Activated T-helper 1 cell treated with Interleukin-2 at 50 U/mL for 16 hours (primary cell): ENCODE results near the gene KDSR.

Experiments used
- DNase-seq: peaks from one replicate; pipeline ENCODE4 v3.0.0-alpha.2; 2020; ENCODE audit warnings: low read depth

The KDSR gene

DNA sequence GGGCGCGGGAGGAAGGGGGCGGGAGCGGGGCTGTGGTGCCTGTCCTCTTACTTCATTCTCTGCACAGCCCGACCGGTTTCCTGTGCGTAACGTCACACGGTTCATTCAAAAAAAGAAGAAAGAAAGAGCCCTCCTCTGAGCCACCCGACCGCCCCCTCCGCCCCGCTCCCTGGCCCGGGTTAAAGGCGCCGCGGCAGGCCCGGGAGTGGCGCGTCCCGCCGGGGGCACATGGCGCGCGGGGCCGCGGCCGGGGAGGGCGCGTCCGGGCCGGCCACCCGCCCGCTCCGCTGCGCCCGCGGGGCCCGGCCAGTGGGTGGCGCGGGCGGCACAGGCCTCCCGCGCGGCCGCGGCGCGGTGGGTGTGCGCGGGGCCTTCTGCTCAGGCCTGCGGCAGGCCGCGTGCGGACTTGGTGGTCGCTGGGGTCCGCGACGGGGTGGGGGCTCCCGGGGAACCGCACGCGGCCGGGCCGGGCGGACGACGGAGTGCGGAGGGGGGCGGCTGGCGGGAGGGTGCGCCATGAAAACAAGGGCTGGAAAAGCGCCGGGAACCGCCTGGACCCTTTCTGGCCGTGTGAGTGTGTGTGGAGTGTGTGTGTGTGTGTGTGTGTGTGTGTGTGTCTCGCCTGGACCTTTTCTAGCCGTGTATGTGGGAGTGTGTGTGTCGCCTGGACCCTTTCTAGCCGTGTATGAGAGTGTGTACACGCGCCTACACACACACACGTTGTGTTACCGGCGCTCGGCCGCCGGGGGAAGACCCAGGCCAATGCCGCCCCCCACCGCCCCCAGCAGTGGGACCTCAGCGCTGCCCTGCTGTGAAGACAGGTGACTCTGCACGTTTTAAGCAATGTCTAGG lies 46.7 kb downstream of the KDSR start:
- DNase-seq, result peak; percentile 80

GRCh38 chr18:63319383-63320122 lies 47.5 kb downstream of the KDSR start, which contains the start of gene BCL2:
Gene BCL2, minus strand, starts transcription at chr18:63319769.
- no peak for DNase-seq

DNA sequence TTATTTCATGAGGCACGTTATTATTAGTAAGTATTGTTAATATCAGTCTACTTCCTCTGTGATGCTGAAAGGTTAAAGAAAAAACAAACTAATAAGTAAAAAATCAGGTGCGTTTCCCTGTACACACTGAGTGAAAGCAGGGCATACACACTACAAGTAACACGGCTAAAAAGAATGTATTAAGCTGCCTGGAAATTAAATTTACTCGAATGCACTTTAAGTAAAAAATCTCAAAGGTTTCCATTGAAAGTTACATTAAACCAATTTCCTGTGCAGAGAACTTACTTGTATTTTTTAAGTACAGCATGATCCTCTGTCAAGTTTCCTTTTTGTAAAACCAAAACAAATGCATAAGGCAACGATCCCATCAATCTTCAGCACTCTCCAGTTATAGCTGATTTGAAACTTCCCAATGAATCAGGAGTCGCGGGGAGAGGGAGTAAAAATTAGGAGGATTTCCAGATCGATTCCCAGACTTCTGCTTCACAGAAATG lies 48.1 kb downstream of the KDSR start:
- DNase-seq, result no peak

- peak; percentile 69 for DNase-seq
Measured at GRCh38 chr18:63317982-63318888, 48.8 kb downstream of the KDSR start.

DNA sequence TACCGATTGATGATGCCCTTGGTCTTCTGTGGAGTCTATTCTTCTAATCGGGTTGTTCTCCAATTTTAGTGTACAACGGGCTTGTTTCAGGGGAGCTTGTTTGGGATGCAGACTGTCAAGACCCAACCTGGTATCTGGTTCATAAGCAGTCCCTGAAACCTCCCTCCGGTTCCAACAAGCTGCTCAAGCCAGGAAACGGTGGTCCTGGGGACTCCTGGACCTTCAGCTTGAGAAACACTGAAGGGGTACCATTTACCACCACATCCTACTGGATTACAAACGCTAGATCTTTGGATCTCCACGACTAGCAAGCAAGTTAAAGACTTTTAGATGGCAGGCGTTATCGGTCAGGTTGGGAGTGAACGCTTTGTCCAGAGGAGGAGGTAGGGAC lies 49.5 kb downstream of the KDSR start:
- no peak for DNase-seq

- no peak for DNase-seq
Measured at GRCh38 chr18:63316612-63317555, 50.1 kb downstream of the KDSR start.

DNA sequence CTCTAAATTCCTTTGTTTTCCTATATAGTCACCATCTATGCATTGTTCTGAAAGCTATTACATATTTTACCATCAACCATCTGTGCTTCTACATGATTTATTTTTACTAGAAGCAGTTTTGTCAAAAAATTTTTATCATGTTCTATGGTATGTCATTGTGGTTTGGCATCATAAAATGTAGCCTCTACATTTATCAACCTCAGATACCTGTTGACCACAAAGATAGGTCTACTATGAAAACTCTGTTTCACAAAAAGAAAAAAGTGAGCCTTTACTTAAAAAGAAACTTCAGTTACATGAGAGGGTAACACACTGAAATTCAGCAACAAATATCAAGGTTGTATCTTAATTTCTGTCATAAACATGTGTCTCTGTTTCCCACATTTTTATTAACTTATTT lies 51.1 kb downstream of the KDSR start:
- no peak for DNase-seq

DNA sequence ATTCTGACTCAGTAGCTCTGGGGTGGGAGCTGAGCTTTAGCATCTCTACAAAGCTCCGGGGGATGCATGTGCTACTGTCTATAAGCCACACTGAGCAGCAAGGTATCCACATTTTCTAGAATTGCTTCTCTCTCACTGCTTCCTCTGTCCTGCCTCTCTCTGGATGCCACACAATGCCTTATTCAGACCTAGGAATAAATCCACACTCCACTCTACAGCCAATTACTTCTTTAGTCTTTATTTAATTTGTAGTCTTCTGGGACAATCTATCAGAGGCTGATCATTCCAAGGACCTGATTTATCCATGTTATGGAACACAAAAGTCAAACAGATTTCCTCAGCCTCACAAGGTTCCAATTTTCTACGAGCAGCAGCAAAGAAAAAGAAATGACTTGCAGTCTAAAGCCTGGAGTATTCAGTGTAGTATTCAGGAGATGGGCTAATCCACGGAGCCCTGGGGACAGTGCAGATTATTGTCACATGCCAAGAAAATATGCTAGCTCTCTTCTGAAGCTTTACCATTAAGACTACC lies 51.8 kb downstream of the KDSR start:
- DNase-seq, result no peak

DNA sequence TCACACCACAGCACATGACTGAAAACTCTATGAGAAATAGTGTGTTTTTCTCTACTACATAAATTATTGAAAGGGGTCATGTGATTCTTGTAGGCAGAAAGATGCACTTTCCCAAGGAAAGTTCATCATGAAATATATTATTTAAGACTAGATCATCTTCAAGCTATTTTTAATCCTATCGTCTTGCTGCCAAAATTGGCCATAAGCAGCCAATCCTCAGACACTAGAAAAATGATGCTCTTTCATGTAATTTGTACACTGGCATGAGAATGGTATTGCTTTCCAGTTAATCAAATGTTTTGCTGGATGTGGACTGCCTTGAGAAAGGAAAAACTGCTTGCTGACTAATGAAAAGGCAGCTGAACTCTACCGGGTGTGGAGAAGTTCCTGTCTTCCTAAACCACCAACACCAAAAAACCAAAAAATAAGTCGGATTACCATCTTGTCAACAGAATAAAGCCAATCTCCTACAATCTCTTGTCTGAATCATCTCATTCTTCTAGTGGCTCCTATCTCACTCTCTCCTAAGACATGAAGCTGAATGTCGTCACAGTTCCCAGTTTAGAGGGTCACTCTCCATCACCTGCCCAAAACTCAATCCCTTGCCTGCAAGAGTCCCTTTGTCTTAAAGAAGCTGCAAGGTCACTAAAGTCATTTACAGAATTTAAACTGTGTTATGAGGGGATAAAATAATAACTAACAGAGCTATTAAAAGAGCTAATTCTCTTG lies 52.8 kb downstream of the KDSR start:
- DNase-seq, result no peak

GRCh38 chr18:63313396-63313917 lies 53.5 kb downstream of the KDSR start:
- DNase-seq, result no peak

GRCh38 chr18:63312737-63313395 lies 54.1 kb downstream of the KDSR start:
- no peak for DNase-seq

DNA sequence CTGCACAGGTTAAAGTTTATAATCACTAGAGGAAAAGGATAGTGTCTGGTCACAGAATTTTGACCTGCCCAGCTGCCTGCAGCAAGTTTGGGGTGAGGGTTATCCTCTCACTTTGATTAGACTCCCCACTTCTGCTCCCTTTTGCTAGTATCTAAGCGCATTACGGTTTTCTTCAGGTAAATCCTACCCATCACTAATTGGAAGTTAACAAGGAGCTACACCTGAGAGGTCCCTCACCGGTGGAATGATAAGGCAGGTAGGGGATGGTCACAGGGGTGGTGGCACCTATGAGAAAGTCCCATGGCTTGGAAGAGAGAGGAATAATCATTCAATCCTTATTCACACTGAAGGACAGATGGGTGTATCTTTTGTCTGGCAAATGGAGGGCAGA lies 55.0 kb downstream of the KDSR start:
- DNase-seq, result no peak

DNA sequence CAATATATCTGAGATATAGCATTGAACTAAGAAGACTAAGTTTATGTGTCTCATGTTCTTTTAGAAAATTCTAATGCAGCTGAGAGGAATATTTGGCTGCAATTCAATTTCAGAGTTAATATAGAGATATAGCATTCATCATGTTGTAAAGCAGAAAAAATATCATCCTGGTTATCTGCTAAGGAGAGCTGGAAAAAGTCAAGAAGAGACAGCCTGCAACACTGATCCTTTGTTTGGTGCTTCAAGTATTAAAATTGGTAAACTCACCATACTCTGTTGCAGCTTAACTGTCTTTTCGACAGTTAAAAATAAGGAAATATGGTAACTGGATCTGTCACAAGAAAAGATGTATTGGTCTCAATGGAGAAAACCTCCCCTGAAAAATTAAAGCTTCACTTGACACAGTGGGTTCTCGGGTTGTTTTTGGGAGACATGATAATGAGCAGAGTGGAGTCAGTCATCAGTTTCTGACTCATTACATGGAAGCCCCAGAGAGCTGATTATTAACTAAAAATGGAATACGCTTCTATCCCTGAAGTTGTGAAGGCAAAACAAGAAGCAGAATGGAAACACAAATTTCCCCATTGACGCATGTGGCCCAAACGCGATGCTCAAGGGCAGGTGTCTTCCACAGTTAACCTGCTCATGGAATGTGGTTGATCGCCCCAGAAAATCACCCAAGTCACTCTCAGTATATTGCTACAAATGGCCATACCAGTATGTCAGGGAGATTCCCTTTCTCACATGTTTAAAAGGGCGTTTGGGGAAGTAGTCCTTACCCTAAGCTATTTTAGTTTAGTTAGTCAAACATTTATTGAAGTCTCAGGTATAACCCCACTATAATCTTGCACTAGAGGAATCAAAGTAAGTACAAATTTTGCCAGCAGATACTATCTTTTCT lies 55.6 kb downstream of the KDSR start:
- no peak for DNase-seq

- DNase-seq, result no peak
Measured at GRCh38 chr18:63309422-63309821, 57.6 kb downstream of the KDSR start.

DNA sequence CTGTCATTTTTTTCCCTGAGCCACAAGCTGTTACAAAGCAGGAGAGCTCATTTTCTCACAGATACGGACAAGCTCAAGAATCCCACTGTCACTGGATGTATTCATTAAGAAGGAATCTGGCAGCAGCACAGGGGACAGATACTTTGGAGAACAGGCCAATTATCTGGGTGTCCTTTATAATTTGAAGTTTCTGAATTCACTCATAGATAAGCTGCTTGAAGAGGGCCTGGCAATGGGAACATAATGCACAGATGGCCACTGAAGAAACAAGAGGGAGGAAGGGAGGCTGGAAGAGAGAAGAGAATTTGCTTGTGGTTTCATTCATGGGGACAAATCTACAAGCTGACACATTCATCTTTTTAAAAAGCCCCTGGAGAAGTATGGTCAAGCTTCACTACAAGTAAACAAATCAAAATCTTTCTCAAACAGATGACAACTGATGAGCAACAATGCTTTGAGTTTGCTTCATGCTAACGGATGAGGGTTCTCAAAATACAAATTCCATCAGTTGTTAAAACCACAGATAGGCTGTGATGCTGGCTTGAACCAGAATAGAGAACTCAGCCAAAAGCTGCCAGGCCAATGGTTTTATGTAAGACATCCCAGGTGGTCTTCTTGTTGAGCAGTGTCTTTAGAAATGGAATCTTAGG lies 59.3 kb downstream of the KDSR start:
- no peak for DNase-seq

GRCh38 chr18:63306819-63307550 lies 60.0 kb downstream of the KDSR start:
- DNase-seq, result no peak

DNA sequence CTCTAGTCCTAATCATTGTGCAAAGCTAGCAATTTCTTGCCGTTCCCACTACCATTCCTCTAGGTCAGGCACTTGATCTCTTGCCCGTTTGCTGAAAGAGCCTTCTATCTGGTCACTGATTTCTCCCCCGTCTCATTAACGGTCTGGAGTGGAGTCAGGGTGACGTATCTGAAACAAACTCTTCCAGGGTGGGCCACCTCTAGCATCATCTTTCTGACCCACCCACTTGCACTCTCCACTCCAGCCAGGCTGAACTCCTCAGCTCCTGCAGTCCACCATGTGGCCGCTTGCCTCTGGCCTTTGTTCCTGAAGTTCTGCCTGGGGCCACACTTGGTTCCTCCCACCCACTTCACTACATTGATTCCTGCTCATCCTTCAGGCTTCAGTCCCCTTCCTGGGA lies 60.8 kb downstream of the KDSR start:
- no peak for DNase-seq
